OCI-LY1 (cell line): ENCODE measurements around the gene LRRC70.

Source experiments
- EZH2 ChIP-seq: fragments of 200-600 bp; sonication (generic), shearing (Covaris generic); IDR thresholded peaks from 2 replicates; pipeline ENCODE4 v1.8.0; 2017; ENCODE audit warnings: borderline replicate concordance, mixed run types, mild to moderate bottlenecking, antibody characterized with exemption, low read length, moderate library complexity, mixed read lengths
- TF ChIP-seq, protein P1 (sequence below): fragments of 200-600 bp; sonication (generic), shearing (Covaris generic); IDR thresholded peaks from 2 replicates; pipeline ENCODE4 v1.5.1; 2017; ENCODE audit warnings: mild to moderate bottlenecking, antibody characterized with exemption, low read length, moderate library complexity, mixed read lengths

DNA sequence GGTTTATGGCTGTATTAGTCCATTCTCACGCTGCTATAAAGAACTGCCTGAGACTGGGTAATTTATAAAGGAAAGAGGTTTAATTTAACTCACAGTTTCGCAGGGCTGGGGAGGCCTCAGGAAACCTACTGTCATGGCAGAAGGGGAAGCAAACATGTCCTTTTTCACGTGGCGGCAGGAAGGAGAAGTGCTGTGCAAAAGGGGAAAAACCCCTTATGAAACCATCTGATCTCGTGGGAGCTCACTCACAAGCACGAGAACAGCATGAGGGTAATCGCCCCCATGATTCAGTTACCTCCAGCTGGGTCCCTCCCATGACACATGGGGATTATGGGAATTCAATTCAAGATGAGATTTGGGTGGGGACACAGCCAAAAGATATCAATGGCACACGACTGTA is 13.9 kb downstream of the LRRC70 start:
- TF ChIP-seq, protein P1, sequence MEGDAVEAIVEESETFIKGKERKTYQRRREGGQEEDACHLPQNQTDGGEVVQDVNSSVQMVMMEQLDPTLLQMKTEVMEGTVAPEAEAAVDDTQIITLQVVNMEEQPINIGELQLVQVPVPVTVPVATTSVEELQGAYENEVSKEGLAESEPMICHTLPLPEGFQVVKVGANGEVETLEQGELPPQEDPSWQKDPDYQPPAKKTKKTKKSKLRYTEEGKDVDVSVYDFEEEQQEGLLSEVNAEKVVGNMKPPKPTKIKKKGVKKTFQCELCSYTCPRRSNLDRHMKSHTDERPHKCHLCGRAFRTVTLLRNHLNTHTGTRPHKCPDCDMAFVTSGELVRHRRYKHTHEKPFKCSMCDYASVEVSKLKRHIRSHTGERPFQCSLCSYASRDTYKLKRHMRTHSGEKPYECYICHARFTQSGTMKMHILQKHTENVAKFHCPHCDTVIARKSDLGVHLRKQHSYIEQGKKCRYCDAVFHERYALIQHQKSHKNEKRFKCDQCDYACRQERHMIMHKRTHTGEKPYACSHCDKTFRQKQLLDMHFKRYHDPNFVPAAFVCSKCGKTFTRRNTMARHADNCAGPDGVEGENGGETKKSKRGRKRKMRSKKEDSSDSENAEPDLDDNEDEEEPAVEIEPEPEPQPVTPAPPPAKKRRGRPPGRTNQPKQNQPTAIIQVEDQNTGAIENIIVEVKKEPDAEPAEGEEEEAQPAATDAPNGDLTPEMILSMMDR: no peak
- TF ChIP-seq EZH2: no peak
